ENCODE data around the gene ASB3. TPM values are rescaled to one million over a fixed set of nuclear protein-coding genes. Genes with fewer than 3 reads are reported as not detected.

Gene ASB3
- total and polyA plus RNA-seq, 2 donors (not counting 3 experiments of a cell fraction or from before 2014, with no cell fraction given), result 20.3 to 20.5 TPM

DNA sequence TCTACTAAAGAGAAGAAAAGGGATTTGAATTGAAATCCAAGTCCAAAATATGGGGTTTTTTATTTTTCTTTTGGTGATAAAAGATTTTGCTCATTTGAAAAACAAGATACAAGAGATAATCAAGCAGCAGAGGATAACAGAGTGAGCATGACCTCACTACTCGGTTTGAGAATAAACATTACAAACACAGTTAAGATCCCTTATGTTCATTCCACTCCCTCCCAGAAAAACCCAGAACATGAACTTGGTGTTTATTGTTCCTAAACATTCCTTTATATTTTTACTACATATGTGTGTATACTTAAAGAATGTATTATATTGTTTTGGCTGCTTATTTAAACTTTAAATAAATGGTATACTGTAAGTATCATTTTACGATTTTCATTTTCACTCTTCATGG is 165.8 kb downstream of the ASB3 start:
- TF ChIP-seq POLR2A (IDR thresholded peaks at IDR 0.05; ENCODE audit: low read depth, low read length) (no peak), POLR2AphosphoS5 (IDR thresholded peaks at IDR 0.05; ENCODE audit: insufficient read depth, low read depth, low read length) (no peak)
- Histone ChIP-seq H3K27ac (ENCODE audit: insufficient read depth, low read depth, low read length) (no peak overlapping the region), H3K9me1 (replicated peaks; ENCODE audit: control insufficient read depth, extremely low read depth, insufficient read depth, low read length) (no peaks in the 10 kb centered on the region), H3K9me3 (replicated peaks; ENCODE audit: control insufficient read depth, insufficient read depth, low read length) (no peaks in the 10 kb centered on the region), H4K20me1 (replicated peaks; ENCODE audit: control insufficient read depth, extremely low read depth, insufficient read depth, low read length) (no peaks in the 10 kb centered on the region), H3K4me1 (ENCODE audit: control insufficient read depth, extremely low read depth, insufficient read depth, low read length) (no peaks in the 10 kb centered on the region), H3K4me2 (ENCODE audit: insufficient read depth, low read length) (no peak overlapping the region), H3K4me3 (replicated peaks in 1 of 3; ENCODE audit: insufficient read depth in 1 of 3, low read depth in 1 of 3, low read length in 3 of 3) (no peak overlapping the region), H3K36me3 (ENCODE audit: control insufficient read depth in 2 of 2, extremely low read depth in 1 of 2, insufficient read depth in 2 of 2, low read length in 2 of 2) (no peaks in the 10 kb centered on the region), H3K79me2 (ENCODE audit: control insufficient read depth, insufficient read depth, low read length) (no peaks in the 10 kb centered on the region), H3K9ac (replicated peaks; ENCODE audit: extremely low read depth, insufficient read depth, low read length) (no peak overlapping the region), H3K27me3 (ENCODE audit: control insufficient read depth in 2 of 2, insufficient read depth in 2 of 2, low read length in 2 of 2) (no peaks in the 10 kb centered on the region), H2AFZ (ENCODE audit: low read depth, low read length) (no peak overlapping the region)
- BruUV-seq (replicated peaks), result no TSS peak
- DNase-seq (ENCODE audit: low read depth, low spot score) (no peak), FAIRE-seq (no peak)
- POLR2A ChIA-PET, result no interaction called here
- CTCF ChIA-PET, result no interaction called here
- dilution Hi-C loops (cut with MboI; ENCODE audit: extremely low pct_ligation_motif_present, low sequenced_read_pairs), result no loop called here
- intact Hi-C loops (cut with micrococcal nuclease), result no loop called here

Other genes with a start within 250 kb of the ASB3 start
- 8.1 and 8.3 TPM in 2 replicates for gene CHAC2, start 19.1 kb downstream of the ASB3 start, total RNA-seq
- gene CHAC2, start 19.1 kb downstream of the ASB3 start, polyA plus RNA-seq, result 2.1 and 3.4 TPM in 2 replicates
- 37.6 TPM in 2 replicates for gene ERLEC1, start 91 bp upstream of the ASB3 start, total RNA-seq
- gene ERLEC1, start 91 bp upstream of the ASB3 start, polyA plus RNA-seq, result 23.1 and 26.4 TPM in 2 replicates
- gene GPR75, start 73.0 kb upstream of the ASB3 start, total RNA-seq, result 4.7 and 5.0 TPM in 2 replicates
- 4.4 and 4.6 TPM in 2 replicates for gene GPR75, start 73.0 kb upstream of the ASB3 start, polyA plus RNA-seq
- 82.6 and 83.4 TPM in 2 replicates for gene PSME4, start 184.0 kb upstream of the ASB3 start, total RNA-seq
- gene PSME4, start 184.0 kb upstream of the ASB3 start, polyA plus RNA-seq, result 24.7 TPM in 2 replicates

Data from endothelial cell of umbilical vein (primary cell).